Stimulated activated CD8-positive, alpha-beta memory T cell treated with anti-CD3 and anti-CD28 coated beads, Interleukin-7, amount 100 ng/mL, for 48 hours (primary cell): ENCODE measurements around the gene CIB4.
"Not testable (repeated sequence)": the region's sequence is repeated elsewhere in the genome, so short reads cannot be mapped to it uniquely, and the experiment has no call there.

Experiments used
- DNase-seq, 2 donors: peaks; one replicate each; pipeline ENCODE4 v3.0.0-alpha.2; 2020; ENCODE audit warnings: low read depth in 1 of 2; ENCODE audit errors: extremely low read depth in 1 of 2

Gene CIB4

DNA sequence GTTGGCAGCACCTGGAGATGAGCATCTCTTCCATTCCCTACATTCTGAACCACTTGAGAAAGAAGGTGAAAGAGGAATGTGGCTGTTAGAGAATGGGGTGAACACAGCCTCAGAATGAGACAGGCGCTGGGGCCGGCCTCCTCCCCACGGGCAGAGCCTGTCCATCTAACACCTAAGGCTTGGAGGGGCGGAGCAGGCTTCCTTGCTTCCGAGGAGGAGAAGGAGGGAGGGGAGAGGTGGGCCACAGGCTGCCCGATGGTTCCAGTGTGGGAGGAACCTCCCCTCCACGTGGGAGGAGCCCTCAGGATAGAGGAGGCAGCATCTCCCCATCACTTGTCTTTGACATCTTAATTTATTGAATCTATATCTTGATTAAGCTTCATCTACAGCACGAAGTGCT lies 68.6 kb downstream of the CIB4 start:
- DNase-seq: no peak

DNA sequence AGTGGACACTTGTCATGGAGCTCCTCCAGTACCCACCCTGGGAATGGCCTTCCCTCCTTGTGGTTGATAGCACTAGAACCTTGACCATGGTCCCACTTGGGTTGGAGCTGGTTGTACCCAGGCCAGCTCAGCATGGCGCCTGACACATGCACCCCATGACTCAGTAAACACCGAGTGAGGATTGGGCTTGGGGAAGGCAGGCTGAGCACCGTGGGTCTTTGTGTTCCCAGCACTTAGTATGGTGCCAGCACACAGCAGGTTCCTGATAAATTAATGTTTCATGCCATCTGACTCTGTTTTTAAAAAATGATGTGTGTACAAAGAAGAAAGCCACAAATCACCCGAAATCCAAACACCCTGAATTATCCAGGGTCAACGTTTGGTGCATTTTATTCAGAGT lies 69.8 kb downstream of the CIB4 start:
- no peak for DNase-seq

DNA sequence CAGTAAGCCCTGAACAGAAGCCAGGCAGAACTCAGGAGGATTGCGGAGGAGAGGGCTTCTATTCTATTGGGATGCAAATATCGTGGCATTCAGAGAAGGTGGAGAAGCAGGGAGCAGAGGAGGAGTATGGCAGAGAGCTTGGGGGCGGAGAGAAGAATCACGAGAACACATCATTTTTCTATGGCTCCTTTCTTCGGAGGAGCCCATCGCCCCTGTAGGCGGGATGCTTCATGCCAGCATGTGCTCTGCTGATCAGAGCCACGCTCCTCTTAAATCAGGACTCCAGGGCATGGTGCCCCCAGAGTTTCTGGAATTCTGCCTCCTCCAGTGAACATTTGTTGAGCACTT lies 71.1 kb downstream of the CIB4 start:
- no peak for DNase-seq

DNA sequence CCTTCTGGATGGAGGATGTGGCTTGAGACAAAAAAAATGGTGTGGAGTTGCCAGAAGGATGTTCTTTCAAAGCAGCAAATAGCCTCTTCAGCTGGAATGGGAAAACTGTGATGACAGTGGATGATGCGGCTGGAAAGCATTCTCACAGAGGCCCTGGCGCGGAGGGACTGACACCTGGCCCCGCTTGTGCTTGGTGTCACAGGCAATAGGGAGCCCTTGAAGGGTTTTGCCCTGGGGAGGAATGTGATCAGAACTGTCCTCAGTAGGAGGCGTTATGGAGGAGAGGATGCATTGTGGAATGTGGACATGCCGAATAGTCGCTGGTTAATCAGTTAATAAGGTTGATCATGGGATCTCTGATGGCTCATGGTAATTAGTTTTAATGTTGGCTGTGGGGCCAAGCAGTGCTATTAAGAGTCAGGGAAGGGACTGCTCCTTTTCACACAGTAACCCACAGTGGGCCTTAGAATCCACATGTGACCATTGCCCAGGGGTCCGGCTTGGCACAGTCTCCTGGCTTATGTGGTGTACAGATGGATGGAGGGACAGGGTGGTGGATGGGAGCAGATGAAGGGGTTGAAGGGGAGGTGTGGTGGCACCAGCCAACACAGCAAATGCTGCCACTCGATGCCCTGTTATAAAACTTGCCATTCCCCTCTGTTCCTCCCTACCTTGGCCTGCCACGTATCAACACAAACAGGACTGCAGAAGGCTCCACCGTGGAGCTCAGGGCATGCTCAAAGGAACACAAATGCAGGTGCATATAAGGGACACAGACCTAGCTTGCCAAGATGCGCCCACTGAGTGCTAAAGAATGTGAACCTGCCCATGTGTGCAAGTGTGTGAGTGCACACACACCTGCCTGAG lies 71.7 kb downstream of the CIB4 start:
- no peak for DNase-seq

DNA sequence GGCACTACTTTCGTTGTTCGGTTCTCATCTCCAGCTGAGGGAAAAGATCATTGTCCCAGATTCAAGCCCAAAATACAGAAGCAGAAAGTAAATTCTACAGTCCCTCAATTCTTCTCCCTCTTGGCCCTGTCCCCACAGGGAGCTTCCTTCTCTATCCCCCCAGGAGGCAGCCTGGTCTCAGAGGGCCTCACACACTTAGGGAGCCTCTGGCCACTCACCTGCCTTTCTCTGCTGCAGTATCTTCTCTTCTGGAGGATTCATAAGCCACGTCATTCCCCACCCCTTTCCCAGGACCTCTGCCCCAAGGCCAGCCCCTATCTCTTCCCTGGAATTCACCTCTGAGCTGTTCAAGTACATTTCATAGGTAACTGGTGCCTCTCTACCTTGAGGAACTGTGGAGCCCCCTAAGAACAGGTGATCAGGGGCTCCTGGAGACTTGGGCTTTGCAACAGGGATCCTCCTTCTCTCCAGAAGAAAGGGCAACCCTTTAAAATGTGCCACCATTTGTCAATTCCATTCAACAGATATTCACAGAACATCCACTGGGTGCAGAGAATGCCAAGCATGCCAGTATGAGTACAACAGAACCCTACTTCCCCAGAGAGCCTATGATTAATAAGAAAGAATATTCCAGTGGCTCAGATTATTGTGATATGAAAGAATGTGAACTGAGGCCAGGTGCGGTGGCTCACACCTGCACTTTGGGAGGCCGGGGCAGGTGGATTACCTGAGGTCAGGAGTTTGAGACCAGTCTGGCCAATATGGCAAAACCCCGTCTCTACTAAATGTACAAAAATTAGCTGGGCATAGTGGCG lies 72.9 kb downstream of the CIB4 start:
- DNase-seq: no peak

DNA sequence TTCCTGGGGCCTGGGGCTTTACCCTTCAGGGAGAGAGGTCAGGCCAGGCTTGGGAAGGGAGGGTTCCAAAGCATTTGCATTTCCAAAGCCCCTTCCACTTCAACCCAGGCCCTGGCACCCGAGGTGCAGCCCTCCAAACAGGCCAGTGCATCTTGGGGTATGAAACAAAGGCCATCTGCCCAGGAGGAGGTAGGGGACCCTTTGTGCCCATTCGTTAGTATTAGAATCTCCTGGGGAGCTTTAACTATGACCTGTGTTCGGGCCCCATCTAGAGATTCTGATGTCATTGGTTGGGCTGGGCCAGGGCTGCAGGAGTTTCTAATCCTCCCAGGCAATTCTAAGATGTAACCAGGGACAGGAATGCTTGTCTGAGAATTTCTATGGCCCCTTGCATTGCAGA lies 73.6 kb downstream of the CIB4 start:
- no peak for DNase-seq

DNA sequence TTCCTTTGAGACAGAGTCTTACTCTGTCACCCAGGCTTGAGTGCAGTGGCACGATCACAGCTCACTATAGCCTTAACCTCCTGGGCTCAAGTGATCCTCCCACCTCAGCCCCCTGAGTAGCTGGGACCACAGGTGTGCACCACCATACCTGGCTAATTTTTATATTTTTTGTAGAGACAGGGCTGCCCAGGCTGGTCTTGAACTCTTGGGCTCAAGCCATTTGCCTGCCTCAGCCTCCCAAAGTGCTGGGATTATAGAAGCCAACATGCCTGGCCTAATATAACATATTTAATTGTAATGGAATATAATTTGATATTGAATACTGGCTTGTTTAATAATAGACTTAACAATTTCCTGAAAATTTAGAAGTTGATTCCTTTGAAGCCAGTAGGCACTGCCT lies 74.4 kb downstream of the CIB4 start:
- not testable (repeated sequence) for DNase-seq

DNA sequence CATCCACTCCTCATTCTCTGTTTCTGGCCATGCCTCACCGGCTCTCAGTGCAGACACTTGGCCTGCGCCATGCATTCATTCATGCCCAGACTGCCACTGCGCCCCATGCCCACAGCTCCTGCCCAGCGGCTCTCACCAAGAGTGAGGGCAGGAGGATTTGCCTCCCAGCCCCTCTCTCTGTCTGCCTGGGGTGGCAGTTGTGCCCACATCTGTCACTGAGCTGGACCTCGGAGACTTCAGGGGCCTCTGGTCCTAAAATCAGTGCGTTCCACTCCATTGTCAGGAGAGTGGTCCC lies 75.1 kb downstream of the CIB4 start:
- no peak for DNase-seq

DNA sequence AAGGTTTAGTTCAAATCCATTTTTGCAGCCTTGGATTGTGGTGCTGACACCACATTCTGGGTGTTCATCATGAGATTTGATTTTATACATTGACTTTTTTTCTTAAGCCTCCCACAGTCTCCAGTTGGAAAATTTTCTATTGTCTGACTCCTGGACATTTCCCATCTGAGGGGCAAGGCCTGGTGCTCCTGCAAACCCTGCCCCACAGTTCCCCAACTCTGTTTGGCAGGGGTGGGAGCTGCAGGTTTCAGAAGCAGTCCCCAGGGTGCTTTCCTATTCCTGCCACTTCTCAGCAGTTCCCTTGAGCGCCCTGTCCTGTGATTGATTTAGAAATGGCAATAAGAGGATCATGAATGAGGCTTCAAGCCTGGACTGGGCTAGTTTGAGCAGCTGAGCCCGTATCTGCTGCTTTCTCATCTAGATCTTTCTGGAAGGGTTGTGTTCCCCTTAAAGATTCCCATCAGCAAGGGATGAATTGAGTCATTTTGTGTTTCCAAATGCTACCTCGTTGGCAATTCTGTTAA lies 77.0 kb downstream of the CIB4 start:
- no peak for DNase-seq

DNA sequence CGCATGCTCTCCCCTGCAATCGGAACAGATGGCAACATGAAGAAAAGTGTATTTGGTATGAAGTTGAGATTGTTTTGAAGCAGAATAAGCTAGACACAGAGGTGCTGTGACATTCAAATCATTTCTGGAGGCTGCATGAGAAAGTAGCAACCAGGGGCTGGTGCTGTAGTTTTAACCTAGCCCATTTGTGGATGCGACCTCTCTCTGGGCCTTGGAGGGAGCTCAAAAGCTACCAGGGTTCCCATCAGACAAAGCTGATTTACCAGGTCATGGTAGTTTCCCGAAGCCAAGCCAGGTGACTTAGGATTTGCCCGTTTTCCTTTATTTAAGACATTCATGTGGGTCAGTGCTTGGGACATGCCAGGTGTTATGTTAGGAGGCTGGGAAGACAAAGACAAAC lies 77.5 kb downstream of the CIB4 start:
- no peak for DNase-seq

DNA sequence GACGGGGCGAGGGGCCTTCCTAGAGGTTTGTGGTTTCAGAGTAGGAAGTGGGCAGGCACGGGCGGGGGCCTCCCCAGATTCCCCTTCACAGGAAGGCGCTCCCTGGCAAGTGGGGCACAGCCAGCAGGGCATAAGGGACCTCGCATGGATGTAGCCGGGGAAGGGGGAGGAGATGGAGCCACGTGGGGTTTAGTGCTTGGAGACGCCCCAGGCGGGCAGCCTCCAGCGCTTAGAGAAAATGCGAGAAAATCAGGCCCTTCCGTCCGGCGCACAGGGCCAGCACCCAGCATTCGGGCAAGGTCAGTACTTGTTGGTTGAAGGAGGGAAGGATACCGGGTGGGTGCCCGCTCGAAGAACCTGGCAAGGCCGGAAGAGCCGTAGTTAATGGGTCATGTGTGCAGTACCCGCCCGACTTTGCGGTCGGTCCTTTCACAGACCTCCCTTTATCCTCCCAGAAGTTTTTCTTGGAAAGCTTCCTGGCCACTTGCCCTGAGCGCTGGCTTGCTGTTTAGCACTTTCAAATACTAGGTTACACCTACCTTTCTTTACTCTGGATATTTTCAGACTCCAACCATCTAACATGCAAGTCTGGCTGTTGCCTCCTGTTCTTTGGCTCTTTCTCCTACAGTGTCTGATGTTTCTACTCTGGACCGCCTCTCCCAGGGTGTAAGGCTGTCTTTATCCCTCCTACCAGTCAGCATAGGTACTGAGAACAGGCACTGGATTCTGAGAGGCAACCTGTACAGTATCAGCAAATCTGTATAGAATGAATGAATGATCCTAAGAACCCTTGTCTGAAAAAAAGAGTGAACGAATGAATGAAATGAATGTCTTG lies 78.1 kb downstream of the CIB4 start:
- no peak for DNase-seq

DNA sequence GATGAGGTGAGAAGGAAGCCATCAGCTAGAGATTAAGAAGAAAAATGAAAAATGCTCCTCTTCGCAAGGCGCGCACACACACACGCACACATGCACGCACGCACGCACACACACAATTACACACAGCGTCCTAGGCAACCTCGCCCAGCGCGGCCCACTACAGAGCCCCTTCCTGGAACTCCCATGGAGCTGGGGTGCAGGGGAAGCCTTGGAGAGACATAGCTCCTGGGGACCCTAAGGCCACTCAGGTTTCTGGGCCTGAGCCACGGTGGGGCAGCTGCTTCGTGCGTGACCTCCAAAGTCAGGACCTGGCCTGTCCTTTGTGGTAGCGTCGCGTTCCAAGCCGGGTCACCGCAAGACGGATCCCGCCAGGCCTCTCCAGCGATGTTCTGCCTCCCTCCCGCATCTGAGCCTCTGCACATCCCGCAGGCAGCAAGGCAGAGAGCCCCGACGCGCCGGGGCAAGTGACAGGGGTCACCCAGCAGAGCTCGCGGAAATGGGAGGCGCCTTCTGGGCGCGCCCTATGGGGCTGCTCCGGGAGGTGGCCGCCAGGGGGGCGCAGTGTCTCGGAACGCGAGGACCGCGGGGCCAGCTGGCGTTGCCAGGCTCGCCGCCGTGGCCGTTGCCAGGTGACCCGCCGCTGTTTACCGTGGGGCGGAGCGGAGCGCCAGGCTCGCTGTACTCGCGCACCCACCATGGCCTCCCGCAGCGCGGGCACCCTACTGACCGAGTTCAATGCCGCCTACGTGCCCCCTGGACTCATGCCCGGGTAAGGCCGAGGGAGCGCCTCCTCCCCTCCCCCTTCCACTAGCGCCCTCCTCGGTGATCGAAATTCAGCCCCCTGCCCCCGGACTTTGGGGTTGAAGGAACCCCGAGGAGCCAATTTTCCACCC lies 79.0 kb downstream of the CIB4 start:
- DNase-seq: peak in 1 of 2 donors; percentile 28

DNA sequence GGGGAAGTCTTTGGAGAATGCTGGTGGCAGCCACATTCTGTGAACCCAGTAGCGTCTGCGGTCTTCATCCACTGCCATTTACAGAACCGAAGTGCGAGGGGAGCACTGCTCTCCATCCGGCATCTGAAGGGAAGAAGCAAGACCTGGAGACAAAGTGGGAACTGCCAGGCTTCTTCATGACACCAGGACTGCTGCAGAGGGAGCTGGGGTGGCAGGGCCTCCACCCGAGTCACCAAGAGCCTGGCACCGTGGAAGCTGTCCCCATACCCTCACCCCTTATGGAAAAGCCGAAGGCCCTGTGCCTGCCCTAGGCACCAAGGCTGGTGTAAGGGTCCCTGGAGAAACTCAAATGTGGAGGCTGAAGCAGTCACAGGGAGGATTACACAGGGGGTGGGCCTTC lies 79.8 kb downstream of the CIB4 start:
- no peak for DNase-seq

DNA sequence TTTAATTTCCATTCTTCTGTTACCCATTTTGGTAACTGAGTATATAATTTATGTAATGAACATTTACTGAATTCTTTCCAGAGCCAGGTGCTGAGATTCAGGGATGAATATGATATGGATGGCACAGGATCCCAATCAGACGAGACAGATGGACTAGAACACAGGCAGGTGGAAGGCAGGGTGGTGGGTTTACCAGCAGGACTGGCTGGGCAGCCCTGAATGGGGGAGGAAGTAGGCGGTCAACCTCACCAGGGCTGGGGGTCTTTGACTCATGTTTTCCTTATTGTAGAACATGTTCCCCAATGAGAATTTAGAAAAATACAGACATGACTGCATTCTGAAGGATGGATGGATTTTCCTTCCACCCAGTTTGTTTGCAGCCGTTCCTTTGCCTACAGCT lies 80.3 kb downstream of the CIB4 start:
- no peak for DNase-seq

DNA sequence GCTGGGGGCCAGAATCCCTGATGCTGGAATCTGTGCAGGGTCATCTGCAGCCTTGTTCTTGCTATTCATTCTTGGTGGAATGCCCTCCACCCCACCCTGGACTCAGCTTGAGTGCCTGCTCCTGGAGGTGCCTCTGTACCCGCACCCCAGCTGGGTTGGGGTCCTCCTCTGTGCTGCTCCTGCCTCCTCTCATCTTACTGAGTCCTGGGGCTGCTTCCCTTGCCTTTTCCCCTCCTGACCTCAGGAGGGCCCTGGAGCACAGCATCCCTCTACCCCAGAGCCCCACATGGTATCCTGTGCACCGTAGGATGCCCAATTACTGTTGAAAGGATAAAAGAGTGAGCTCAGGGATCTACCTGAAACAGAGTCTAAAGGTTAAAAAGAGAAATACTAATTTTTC lies 81.6 kb downstream of the CIB4 start:
- DNase-seq: no peak

DNA sequence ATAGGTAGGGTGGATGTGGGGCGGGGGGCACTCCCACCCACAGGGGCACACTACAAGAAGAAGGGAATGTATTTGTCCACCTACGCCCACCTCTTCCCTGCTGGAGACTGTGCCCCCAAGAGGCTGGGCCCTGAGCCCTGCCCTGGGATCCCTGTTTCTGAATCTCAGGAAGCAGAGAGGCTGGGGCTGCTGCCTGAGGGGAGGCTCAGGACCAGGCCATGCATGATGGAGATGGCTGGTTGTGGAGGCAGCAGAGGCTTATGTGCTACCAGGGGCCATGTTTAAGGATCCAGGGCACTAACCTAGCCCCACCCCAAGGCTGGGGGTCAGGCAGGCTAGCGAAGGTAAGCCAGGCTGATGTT lies 82.1 kb downstream of the CIB4 start:
- no peak for DNase-seq

DNA sequence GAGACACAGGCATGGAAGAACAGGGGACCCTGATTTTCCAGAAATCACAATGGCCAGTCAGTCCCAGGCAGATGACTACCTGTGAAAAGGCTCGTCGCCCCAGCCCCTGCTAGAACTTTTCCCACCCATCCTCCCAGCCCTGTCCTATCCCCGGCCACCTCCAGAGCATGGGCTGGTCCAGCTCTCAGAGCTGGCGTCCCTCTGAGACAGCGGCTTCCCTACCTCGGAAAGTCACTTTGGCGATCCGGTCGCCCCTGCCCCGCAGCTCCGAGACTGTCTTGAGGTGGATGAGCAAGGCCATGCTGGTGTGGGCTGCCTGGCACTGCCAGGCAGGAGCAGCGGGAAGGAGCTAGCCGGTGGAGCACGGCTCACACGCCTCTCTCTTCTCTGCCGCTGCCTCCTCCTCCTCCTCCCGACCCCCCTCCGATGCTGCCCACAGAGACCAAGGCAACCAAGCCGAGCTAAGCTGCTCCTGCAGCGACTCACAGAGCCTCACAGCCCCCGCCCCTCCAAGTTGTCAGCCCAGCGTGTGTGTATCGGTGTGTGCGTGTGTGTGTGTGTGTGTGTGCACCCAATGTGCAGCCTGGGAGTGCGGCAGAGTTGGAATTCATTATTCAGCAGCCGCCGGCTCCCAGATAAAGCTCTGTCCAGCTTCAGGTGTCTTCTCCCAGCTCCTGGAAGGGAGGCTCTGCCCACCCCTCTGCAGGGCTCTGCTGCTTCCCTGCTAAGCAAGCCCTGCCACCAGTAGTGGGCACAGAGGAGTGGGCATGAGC lies 82.7 kb downstream of the CIB4 start:
- DNase-seq: no peak

DNA sequence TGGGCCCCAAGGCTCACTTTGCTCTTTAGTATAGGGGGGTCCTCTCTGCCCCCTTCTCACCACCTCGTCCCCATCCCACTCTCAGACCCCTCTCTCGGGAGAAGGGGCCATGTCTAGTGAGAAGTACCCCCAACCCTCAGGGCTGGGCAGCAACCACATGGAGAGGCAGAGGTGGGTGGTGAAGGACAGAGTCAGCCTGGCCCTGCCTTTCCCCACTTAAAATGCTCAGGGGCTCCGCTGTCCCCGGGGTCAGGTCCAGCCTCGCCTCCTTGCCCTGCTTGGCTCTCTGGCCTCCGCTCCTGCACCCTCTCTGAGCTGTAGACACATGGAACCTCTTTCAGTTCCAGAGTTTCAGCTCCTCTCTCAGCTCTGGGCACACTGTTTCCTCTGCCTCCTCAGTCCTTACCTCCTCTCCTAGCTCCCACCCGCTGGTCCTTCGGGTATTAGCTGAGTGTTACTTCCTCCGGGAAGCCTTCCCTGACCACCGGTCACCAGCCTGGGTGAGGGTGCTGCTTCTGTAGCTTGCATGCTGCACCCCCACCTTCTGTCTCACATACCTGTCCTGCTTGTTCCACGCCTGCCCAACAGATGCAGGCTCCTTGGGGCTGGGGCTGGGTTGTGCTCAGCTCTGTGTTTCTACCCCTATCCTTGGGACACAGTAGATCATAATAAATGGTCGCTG lies 83.8 kb downstream of the CIB4 start:
- DNase-seq: no peak
